Measurements from ENCODE around the gene ELP2. TPM values are rescaled to one million over a fixed set of nuclear protein-coding genes. Genes with fewer than 3 reads are reported as not detected.

ELP2 gene
- total RNA-seq, 1 donor from 2014 or later: 94.1 TPM

DNA sequence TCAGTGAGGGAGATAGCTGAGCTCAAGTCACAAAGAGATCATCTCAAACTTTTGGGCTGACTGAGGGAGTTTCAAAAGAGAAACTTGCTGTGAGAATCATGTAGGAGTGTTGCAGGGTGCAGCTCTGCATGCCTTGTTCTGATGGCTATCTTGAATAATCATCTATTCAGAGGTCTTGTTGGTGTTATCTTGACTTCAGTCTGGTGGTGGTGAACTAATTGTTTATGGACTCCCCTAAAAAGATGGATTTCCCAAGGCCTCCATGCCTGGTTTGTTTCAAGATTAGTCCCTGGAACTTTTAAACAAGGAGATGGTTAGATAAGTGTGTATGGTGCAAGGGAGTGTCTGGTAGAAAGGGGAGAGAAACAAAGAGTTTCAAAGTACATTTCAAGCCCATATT, 30.4 kb upstream of the ELP2 start:
- TF ChIP-seq, protein P1, sequence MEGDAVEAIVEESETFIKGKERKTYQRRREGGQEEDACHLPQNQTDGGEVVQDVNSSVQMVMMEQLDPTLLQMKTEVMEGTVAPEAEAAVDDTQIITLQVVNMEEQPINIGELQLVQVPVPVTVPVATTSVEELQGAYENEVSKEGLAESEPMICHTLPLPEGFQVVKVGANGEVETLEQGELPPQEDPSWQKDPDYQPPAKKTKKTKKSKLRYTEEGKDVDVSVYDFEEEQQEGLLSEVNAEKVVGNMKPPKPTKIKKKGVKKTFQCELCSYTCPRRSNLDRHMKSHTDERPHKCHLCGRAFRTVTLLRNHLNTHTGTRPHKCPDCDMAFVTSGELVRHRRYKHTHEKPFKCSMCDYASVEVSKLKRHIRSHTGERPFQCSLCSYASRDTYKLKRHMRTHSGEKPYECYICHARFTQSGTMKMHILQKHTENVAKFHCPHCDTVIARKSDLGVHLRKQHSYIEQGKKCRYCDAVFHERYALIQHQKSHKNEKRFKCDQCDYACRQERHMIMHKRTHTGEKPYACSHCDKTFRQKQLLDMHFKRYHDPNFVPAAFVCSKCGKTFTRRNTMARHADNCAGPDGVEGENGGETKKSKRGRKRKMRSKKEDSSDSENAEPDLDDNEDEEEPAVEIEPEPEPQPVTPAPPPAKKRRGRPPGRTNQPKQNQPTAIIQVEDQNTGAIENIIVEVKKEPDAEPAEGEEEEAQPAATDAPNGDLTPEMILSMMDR (conservative IDR thresholded peaks at IDR 0.05): no peak
- Mint-ChIP-seq H3K27me3 (ENCODE audit: low read depth) (no peaks in the 10 kb centered on the region), H3K27ac (ENCODE audit: unreplicated experiment) (no peak overlapping the region), H3K36me3 (ENCODE audit: low read depth) (peaks cover 2% of the 10 kb centered on the region), H3K4me1 (no peaks in the 10 kb centered on the region), H3K9me3 (peaks cover 10% of the 10 kb centered on the region), H3K4me3 (no peak overlapping the region)
- no peak for DNase-seq (ENCODE audit: low read depth, low spot score)

DNA sequence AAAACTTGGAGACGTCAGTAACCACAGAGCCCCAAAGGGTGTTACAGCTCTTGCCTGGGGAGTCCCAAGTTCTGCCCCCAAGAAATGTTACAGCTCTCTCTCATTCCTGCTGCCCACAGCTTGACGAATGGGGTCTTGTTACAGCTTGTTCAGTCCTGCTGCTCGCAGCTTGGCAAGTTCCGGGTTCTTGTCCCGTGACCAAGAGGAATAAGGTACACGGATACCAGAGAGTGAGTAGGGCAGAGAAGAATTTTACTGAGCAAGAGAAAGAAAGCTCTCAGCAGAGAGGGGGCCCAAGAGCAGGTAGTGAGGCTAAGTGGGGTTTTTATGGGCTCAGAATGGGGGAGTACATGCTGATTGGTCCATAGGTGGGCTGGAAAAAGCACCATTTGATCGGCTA, 27.8 kb upstream of the ELP2 start:
- no peak overlapping the region for H3K27ac Mint-ChIP-seq (ENCODE audit: unreplicated experiment)
- H3K27me3 Mint-ChIP-seq (ENCODE audit: low read depth): no peaks in the 10 kb centered on the region
- peaks cover 11% of the 10 kb centered on the region for H3K9me3 Mint-ChIP-seq
- no peak overlapping the region for H3K4me3 Mint-ChIP-seq
- no peaks in the 10 kb centered on the region for H3K4me1 Mint-ChIP-seq
- DNase-seq (ENCODE audit: low read depth, low spot score): no peak
- peaks cover 6% of the 10 kb centered on the region for H3K36me3 Mint-ChIP-seq (ENCODE audit: low read depth)
- TF ChIP-seq, protein P1 (conservative IDR thresholded peaks at IDR 0.05): no peak

DNA sequence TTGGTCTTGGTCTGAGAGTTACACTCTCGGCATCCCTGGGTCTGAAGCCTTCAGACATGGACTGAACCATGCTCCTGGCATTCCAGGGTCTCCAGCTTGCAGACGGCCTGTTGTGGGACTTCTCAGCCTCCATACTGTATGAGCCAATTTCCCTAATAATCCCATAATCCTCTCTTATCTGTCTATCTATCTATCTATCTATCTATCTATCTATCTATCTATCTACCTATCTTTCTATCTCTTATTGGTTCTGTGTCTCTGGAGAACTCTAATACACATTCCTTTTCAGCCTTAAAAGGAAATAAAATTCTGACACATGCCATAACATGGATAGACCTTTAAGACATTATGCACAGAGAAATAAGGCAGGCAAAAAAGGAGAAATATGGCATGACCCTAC, 24.9 kb upstream of the ELP2 start:
- peaks cover 8% of the 10 kb centered on the region for H3K36me3 Mint-ChIP-seq (ENCODE audit: low read depth)
- no peak overlapping the region for H3K4me3 Mint-ChIP-seq
- no peak for DNase-seq (ENCODE audit: low read depth, low spot score)
- TF ChIP-seq, protein P1 (conservative IDR thresholded peaks at IDR 0.05): no peak
- H3K27ac Mint-ChIP-seq (ENCODE audit: unreplicated experiment): no peak overlapping the region
- no peaks in the 10 kb centered on the region for H3K4me1 Mint-ChIP-seq
- H3K9me3 Mint-ChIP-seq: peaks cover 11% of the 10 kb centered on the region
- H3K27me3 Mint-ChIP-seq (ENCODE audit: low read depth): no peaks in the 10 kb centered on the region

DNA sequence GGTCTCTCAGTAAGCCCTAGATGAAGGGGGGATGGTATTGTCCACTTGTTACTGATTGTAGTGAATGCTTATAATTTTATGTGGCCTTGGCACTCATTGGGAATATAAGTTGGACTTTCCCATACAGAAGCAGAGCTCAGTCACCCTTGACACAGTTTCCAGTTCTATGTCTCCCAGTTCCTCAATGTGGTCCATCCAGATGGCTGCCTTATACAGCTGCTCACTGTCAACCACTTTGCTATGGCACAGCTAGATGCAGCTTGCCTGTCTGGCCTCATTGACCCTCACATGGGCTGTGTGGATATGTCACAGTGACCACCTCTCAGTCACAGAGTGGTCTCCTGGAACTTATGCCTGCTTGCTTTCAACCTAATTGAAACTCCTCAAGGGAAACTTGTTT, 22.2 kb upstream of the ELP2 start:
- Mint-ChIP-seq H3K27me3 (ENCODE audit: low read depth) (no peaks in the 10 kb centered on the region), H3K36me3 (ENCODE audit: low read depth) (peaks cover 21% of the 10 kb centered on the region), H3K4me1 (no peaks in the 10 kb centered on the region), H3K4me3 (no peak overlapping the region), H3K9me3 (peaks cover 11% of the 10 kb centered on the region), H3K27ac (ENCODE audit: unreplicated experiment) (peak overlapping the region; percentile 86)
- no peak for DNase-seq (ENCODE audit: low read depth, low spot score)
- TF ChIP-seq, protein P1 (conservative IDR thresholded peaks at IDR 0.05): no peak

DNA sequence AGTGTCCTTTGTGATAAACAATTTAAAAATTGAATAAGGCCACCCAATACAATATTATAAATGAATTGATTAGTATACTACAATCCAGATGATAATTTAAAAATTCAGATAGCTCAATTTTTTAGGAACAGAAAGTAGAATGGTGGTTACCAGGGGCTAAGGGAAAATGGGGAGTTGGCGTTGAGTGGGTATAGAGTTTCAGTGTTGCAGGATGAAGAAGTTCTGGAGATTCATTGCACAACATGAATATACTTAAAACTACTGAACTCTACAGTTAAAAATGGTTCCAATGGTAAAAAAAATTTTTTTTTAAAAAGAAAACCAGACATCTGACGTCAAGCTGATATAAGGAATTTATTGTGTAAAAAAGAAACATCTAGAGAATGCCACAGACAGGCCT, 21.5 kb upstream of the ELP2 start:
- Mint-ChIP-seq H3K36me3 (ENCODE audit: low read depth) (peaks cover 22% of the 10 kb centered on the region), H3K4me3 (no peak overlapping the region), H3K27ac (ENCODE audit: unreplicated experiment) (no peak overlapping the region), H3K9me3 (peaks cover 6% of the 10 kb centered on the region), H3K27me3 (ENCODE audit: low read depth) (no peaks in the 10 kb centered on the region), H3K4me1 (no peaks in the 10 kb centered on the region)
- DNase-seq (ENCODE audit: low read depth, low spot score): no peak
- TF ChIP-seq, protein P1 (conservative IDR thresholded peaks at IDR 0.05): no peak

DNA sequence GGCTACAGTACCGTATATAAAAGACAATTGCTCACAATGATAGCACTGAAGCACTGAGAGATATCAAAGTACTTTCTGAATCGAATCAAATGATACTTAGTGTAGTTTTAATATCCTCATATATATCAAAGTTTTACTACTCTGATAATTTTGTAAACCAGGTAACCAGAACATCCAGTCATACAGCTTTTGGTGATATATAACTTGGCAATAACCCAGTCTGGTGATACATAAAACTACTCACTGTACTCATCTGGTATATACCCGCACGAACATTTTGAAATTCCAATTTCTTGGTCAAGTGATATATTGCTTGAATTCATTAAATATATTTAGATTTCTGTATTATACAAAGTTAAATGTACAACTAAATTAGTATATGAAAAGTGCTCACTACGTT, 21.1 kb upstream of the ELP2 start:
- TF ChIP-seq, protein P1 (conservative IDR thresholded peaks at IDR 0.05): no peak
- Mint-ChIP-seq H3K27me3 (ENCODE audit: low read depth) (no peaks in the 10 kb centered on the region), H3K9me3 (peaks cover 6% of the 10 kb centered on the region), H3K27ac (ENCODE audit: unreplicated experiment) (no peak overlapping the region), H3K4me3 (no peak overlapping the region), H3K4me1 (no peaks in the 10 kb centered on the region), H3K36me3 (ENCODE audit: low read depth) (peaks cover 22% of the 10 kb centered on the region)
- no peak for DNase-seq (ENCODE audit: low read depth, low spot score)
